Hepatic stellate cell (primary cell): ENCODE measurements around the gene COL4A1.

ENCODE experiments used
- DNase-seq: peaks from one replicate; pipeline ENCODE4 v3.0.0; 2011; ENCODE audit warnings: low spot score

COL4A1 gene

DNA sequence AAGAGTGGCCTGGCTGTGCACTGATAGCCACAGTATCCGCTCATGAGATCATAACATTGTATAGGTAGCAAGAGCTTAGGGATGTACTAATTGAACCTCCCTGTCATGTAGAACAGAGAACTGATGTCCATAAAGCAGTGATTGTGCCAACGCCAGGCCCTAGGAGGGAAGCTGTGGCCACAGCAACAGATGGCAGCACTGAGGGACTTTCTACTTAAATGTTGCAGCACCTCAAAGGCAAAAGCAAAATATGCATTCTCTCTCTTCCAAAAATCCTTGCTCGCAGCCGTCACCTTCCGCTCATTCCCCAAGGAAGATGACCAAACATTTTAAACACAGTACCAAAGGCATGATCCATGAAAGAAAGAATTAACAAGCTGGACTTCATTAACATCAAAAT, 32.3 kb downstream of the COL4A1 start:
- no peak for DNase-seq

DNA sequence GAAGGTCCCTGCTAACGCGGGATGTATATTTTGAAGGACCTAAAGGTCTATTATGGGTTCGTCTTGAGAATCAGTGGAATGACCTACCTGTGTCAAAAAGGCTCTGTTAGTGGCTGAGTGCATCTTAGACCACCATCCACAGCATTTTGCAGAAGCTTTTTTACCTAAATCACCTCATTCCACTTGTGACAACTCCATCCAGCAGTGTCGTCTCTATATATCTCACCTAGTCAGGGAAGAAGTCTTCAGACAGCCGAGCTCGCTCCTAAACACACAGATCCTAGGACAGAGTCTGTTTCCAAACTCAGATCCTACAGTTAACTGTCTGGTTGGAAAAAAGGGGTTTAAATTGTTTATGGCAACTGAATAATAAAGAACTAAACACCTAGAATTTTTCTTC, 33.7 kb downstream of the COL4A1 start:
- DNase-seq, result no peak

DNA sequence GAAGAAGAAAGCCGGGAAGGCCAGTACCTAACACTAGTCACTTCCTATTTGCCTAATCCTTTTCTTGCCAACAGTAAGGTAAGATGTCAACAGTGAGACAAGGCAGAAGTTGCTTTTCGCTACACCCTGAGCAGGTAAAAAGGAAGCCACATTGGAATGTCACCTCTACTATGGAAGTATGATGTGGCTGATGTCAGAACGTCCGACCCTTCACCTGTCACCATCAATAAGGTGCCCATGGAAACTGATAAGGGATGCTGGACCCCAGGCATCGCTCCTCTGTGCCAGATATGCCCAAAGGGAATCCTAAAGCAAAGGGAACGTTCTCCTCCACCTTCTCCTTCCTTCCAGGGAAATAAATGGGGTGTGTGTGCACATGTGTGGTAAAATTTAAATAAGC, 34.3 kb downstream of the COL4A1 start:
- no peak for DNase-seq

DNA sequence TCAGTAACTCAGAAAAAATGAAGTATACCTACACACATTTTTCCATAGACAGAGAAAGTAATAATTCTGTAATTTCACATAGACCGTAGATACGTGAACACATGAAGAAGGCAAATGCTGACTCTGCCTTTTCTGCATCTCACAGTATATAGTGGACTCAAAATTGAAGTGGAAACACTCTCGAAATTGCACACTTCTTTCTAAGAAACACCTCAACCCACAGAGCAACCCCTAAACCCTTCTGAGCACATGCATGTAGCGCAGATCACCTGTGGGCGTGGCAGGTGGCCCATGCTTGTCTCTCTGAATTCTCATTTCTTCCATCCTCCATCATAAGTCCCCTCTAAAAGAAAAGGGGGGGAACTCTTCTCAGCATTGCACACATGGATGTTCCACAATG, 34.7 kb downstream of the COL4A1 start:
- no peak for DNase-seq

DNA sequence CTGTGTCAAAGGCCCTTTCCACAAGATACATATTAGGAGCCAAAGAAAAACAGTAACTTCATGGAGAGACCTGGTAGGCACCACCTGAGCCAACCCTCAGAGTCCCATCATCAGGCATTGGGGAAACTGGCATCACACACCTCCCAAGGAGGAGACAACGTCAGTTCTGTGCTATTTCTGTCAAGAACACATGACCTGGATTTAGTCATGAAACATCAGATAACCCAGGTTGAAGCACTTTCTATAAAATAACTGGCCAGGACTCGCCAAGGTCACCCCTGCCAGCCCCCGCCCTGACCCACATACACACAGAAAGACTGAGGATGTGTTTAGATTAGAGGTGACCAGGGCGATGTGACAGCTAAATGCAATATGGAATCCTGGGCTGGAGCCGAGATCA, 35.6 kb downstream of the COL4A1 start:
- no peak for DNase-seq

DNA sequence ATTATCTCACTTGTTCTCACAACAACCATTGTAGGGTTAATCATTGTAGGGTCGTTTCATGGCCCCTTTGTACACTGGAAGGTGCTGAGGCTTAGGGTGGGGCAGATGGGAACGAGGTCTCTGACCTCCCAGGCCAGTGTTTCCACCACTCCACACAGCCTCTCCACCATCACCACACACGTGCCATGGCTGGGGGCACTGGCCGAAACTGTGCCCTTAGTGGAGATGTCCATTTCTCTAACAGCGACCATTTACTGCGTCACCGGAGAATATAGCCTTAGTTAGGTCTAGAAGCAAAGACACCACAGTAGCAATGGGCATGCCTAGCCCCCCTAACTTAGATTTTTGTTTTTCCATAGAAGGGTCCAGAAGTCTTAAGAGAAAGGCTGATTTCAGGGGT, 36.5 kb downstream of the COL4A1 start:
- no peak for DNase-seq

DNA sequence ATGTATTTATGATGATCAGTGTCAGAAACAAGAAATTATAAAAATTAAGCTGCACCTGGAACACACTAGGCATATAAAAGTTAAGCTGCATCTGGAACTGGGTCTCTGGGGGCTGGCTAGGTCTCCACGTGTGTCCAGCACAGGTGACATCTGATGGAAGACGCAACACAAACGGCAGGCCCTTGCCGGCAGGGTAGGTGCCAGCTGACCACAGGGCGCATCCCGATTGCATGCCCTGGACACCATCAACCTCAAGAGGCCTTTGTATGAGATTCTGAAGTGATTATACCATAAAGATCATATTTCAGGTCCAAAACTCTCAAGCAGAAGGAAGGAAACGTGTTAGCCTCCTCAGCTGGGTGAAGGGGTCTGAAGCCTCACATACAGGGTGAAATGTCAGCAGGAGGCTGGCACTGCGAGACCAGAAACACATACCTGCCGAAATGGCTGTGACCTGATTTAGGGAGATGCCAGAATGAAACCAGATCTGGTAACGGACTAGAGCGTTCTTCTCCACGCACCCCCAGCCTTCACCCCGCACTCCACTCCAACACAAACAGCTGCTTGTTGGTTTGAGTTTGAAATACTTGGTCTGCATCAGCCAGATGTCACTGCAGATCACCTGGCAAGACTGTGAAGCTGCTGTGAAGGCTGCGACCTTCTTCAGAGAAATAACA, 37.3 kb downstream of the COL4A1 start:
- no peak for DNase-seq

DNA sequence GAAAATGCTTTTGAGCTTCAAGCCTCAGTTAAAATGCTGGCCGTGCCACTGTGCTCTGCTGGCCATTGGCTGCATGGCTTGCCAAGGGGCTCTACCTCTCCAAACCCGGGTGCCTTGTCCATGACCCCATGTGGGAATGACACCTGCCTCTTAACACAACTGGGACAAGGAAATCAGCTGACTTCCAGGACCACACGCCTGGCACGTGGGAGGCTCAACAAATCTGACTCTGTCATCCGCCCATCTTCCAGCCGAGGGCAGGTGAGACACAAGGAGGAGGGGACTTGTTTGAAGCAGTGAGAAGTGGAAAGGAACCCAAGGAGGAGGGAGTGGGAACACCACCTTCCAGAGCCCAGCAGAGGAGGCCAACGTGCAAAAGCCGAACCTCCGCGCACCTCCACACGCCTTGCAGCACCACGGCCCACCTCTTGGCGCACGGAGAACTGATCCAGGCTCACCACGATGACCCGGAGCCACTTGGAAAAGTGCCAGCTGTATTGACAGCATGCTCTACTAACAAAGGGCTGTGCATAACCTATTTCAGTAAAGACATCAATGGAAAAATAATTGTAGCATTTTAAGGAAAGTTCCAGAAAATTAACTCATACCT, 38.3 kb downstream of the COL4A1 start:
- no peak for DNase-seq

DNA sequence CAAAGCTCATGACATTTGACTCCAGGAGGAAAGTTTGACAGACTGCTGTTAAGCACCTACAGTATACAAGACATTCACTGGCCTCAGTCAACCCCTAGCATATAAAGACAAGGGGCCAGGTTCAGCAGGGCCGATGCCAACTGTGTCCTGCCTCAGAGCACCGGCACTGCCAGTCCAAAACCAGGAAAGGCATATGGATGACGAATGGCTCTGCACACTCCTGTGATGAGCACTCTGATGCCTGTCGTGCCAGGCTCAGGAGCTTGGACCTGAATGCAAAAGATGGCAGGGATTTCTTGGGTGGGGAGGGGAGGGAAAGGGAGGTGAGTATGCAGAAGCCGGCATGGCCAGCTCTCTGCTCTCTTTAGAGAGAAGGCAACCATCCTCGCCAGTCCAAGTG, 38.9 kb downstream of the COL4A1 start:
- no peak for DNase-seq

DNA sequence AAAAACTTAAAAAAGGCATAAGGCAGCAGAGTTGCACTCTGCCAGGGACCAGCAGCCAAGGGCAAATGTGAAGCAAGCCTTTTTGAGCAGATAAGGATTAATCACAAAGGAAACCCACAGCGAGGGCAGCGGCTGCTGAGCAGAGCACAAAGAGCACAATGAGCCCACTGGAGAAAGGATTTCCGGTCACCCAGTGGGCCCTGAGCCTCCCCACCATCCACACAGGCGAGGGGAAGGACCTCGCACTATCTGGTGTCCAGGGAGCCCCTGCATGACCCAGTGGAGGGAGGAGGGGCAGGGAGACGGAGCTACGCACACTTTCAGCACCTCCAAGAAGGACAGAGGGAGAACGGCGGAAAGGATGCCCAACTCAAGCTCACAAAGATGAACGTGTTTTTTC, 40.0 kb downstream of the COL4A1 start:
- no peak for DNase-seq

DNA sequence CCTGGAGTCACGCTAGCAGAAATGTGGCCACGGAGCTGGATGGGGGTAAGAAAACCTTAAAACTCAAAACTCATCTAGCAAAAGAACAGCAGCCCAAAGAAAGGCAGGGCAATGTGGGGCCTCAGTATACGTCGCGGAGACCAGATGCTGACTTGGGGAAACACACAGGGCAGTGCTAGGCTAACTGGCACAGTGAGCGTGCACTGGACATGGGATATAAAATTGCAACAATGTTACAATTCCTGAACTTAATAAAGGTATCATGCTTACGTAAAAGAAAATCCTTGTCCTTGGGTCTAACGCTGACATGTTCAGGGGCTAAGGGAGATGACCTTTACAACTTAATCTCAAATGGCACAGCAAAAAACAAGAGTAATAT, 40.5 kb downstream of the COL4A1 start:
- no peak for DNase-seq

DNA sequence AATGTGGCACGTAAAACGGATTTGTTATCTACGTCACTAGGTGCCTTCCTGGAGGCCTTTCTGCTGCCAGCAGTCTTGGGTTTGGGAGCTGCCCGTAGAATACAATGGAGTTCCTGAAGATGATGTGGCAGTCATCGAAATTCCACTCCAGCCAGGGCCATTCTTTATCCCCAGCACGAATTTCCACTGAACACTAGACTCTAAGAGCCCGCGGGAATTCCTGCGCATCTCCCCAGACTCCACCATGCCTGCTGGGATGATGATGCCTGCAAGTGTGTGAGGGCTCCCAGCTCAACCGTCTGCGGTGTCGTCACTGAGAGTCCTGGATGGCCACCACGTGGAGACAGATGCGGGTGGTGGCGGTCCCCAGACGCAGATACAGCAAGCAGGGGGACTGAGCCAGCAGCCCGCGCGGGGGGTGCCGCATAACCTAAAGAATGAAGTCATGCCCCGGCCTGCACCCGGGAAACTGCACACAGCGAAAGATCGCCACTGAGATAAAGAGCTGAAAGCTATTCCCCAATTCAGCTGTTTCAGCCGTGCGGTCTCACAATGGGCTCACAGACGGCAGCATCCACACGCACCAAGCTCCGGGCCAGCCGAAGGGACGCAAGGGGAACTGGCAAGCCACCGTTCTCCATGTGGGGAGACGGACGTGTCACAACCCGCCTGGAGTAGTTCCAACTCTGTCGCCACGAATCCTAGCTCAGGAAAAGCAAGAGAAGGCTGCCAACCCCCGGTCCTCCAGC, 41.1 kb downstream of the COL4A1 start:
- DNase-seq, result no peak

DNA sequence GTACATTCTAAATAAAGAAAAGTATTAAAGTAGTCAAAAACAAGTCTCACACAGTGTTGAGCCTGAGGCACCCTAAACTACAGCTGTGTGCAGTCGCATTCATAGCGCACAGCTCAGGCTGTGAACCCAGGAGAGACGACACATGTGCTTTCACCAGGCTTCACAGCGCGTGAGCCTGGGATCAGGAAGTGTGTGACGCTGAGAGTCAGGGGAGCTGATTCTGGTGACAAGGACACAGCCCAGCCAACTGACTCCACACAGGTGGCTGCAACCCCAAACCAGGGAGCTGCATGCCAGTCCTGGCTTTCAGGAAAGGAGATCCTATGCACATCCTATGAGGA, 41.6 kb downstream of the COL4A1 start:
- no peak for DNase-seq

DNA sequence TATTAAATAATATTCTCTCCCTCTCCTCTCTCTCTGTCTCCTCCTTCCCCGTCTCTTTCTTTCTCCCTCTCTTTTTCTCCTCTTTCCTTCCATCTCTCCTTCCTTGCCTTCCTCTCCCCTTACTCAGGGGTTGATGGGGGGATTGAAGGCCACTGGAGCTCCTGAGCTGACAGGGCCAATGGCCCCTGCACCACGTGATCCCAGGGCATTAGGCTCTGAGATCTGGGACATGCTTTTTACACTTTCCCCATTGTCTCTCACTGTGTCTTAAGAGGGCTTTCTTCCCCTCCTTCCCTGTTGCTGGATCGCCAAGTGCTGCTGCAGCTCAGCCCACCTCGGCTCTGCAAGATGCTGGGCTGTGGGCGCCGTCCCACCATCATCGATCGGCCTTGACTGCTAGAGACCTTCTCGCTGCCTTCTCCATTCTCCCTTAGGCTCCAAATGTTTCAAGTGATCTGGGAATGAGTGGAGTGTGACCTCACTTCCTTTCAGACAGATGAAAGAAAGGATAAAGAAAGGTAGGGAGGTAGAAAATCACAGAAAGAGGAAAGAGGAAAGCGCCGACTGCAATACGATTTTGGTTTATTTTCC, 42.2 kb downstream of the COL4A1 start:
- DNase-seq, result no peak

DNA sequence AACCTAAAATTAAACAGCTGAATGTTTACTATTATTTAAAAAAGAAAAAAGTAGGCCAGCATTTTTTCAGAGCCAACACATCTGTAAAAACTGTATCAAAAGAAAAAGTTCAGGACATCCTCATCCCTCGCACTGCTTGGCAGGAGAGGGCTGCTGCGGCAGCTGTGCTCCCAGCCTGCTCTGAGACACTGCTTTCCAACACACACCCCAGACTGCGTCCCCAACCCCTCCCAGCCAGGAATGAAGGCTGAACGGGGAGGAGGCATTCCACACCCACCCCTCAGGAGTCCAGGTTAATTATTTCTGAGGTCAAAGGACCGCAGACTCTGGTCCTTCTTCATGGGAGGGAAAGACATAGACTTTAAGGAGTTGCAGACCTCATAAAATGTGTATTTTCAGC, 43.1 kb downstream of the COL4A1 start:
- DNase-seq, result no peak

DNA sequence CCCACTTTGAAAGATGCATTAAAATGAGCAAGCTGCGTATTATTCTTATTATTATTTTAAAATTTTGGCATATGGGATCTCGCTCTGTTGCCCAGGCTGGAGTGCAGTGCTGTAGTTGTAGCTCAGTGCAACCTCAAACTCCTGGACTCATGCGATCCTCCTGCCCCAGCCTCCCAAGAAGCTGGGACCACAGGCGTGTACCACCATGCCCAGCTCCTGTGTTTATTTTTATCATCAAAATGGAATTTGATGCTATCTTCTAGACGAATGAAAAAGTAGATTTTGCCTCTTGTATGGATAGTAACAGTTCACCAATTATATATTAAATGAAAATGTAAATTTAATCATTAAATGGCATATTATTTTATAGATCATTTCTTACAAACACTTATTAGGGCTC, 43.6 kb downstream of the COL4A1 start:
- no peak for DNase-seq

DNA sequence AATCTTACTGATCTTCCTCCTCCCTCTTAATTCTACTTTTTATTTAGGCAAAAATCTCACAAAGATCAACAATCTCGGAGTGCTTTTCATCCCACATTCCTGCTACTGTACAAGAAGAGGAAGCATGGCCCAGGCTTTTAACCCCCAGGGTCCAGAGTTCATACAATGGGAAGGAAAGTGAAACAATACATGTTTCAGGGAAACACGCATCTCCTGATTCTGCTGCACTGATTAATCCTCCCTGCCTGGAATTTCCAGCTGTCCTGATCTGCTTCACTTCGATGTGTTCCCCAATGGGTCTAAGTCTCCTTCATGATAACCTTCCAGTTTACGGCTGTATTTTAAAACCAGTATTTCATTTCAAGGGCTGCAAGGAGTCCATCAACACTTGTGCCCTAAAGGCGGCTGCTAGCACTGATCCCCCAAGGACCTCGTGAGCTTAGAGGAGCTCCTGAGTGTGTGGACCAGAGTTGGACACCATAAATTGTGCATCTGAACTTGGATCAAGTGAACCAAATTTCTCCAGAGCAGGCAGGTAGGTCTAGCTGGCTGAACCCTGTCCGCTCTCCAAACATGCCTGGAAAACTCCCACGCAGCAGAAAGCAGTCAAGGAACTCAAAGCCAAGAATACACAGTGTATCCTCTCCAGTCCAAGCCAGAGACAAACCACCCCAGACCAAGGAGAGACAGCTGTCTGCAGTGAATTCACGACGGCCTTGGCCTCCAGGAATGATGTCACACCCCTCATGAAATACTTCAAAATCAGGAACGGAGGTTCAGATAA, 44.3 kb downstream of the COL4A1 start:
- DNase-seq, result no peak

DNA sequence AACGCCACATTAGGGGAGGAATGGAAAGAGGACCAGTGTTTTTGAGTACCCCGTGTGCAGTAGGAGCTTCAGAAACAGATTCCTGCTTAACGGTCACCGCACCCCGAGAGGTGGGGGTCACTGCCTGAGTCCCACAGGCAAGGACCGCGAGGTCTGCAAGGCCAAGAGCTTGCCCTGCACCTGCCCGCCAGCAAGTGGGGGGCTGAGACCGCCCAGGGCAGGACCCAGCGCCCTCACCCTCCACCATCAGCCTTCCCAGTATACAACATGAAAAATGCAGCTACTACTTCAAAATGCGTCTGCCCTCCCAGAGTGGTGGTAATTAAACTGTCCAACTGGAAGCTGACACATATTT, 44.9 kb downstream of the COL4A1 start:
- no peak for DNase-seq

DNA sequence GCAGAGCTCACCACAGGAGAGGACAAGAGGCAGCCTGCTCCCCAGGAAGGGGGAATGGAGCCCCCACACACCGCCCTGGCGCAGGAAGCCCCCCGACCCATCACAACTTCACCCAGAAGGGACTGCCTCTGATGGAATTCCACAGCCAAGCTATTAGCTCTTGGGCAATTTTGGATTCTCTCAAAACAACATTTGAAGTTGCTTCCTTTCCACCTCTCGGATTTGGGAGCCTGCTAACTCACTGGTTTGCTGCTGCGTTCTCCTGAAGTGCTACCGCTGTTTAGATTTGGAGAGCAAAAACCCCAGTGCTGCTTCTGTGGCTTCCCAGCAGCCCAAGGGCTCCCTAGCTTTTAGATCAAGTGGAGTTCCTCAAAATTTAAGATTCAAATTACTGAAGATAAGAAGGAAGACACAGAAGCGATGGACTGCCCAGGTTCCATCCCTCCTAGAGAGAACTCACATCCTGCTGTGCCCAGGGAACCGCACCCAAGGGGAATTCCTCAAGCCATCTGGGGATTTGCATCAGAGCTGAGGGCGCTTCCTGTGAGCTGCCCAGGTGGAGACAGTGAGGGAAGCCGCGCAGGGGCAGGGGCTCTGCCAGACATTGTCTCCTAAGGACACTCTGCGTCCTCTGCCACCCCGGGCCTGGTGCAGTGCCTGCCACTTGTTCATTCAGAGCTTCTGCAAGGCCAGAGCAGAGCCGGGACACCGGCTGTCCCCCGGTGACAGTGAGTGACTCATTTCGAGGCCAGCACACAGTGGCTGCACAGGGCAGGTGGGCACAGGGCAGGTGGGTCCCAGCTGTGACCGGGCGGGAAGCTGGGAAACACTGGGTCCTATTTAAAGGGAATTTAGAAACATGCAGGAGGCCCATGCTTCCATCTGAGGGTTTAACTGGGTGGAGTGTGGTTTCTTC, 45.5 kb downstream of the COL4A1 start:
- no peak for DNase-seq

DNA sequence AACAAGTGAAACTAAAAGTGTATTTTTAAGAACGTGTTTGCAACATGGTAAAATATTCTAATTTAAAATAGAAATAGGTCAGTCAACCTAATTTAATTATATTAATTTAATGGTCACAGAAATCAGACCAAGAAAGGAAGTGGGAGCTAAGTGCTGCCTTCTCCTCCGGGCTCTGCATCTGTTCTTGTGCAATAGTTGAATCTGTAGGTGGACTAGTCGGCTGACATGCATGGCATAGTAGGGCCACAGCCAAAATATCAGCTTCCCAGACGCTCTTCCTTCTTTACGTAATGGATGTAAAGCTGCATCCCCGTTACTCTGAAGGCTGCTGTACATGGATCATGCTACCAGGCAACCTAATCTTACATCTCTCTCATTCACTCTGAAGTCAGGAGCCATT, 47.3 kb downstream of the COL4A1 start:
- no peak for DNase-seq

DNA sequence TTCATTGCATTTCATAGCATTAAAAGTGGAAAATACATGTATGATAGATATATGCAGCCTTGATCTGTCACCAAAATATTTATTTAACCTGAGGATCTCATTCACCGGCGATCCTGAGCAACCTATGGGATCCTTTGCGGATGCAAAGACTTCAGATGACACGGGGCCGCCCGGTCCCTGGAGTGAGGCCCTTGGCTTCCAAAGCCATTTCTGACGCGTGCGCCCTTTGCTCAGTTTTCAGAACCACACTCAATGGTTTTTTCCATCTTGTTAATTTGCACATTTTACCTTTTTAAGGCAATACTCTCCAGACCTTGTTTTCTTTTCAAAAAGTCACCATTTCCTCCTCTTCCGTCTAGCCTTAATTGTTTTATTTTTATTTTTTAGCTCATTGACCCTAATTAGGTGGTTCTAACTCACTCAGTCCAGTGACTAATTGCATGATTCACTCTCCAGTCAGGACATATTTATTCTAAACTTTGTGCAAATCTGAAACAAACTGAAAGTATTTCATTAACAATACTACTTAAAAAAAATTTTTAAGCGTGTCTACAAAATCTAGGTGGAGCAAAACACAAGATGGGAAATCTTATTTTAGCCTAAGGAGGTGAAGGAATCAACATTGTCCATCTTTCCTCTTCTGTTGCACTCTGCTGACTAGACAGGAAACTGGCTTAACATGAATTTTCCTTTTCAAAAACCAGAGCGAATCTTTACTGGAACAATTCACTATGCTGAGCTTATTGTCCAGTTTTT, 47.9 kb downstream of the COL4A1 start:
- DNase-seq, result no peak
